D721Med (cell line): ENCODE results near the gene CRHR1.

Experiments
- DNase-seq: peaks from one replicate; pipeline ENCODE4 v3.0.0; 2011; ENCODE audit warnings: low spot score; ENCODE audit not compliant: insufficient read length
- FAIRE-seq: peaks from 2 replicates; lab custom pipeline; 2011; peaks lifted over from hg19 to GRCh38; lab: Jason Lieb, UNC
- TF ChIP-seq, protein P1 (sequence below): IDR thresholded peaks from 2 replicates; pipeline ENCODE4 v1.5.1; 2012; ENCODE audit warnings: mild to moderate bottlenecking, control low read depth; ENCODE audit not compliant: insufficient read depth; ENCODE audit errors: missing control alignments

The CRHR1 gene

DNA sequence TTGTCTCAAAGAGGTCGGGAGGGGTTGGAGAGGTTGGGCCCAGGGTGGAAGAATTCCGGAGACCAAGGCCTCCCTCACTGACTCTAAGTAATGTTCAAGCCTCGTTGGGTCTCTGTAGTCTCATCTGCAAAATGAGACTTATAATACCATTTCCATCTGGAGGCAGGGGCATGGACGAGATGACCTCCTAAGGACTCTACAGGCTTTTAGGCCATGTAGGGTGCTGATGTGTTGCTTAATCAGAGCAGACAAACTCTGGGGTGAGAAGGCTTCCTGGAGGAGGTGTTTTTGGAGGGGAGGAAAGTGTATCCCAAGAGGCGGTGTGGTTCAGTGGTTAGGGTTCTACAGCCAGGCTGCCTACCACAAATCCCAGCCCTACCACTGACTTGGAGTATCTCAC lies 63.6 kb downstream of the CRHR1 start:
- FAIRE-seq: no peak
- TF ChIP-seq, protein P1, sequence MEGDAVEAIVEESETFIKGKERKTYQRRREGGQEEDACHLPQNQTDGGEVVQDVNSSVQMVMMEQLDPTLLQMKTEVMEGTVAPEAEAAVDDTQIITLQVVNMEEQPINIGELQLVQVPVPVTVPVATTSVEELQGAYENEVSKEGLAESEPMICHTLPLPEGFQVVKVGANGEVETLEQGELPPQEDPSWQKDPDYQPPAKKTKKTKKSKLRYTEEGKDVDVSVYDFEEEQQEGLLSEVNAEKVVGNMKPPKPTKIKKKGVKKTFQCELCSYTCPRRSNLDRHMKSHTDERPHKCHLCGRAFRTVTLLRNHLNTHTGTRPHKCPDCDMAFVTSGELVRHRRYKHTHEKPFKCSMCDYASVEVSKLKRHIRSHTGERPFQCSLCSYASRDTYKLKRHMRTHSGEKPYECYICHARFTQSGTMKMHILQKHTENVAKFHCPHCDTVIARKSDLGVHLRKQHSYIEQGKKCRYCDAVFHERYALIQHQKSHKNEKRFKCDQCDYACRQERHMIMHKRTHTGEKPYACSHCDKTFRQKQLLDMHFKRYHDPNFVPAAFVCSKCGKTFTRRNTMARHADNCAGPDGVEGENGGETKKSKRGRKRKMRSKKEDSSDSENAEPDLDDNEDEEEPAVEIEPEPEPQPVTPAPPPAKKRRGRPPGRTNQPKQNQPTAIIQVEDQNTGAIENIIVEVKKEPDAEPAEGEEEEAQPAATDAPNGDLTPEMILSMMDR: no peak
- no peak for DNase-seq

DNA sequence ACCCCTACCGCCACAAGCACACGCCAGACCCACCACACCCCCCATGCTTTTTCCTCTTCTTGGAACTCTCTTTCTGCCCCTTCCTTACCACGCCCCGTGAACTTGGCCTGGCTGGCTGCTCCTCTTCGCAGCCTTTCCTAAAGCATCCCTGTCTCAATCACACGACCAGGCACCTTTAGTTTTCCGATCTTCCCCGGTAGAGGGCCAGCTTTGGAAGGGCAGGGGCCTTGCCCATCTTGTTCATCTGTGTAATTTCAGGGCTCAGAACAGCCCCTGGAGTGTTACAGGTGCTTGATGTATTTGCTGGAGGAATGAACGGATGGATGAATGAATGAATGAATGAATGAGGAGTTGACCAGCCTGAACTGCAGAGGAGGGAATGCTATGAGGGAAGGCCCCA lies 64.3 kb downstream of the CRHR1 start:
- FAIRE-seq (no peak), DNase-seq (no peak)
- TF ChIP-seq, protein P1: no peak

DNA sequence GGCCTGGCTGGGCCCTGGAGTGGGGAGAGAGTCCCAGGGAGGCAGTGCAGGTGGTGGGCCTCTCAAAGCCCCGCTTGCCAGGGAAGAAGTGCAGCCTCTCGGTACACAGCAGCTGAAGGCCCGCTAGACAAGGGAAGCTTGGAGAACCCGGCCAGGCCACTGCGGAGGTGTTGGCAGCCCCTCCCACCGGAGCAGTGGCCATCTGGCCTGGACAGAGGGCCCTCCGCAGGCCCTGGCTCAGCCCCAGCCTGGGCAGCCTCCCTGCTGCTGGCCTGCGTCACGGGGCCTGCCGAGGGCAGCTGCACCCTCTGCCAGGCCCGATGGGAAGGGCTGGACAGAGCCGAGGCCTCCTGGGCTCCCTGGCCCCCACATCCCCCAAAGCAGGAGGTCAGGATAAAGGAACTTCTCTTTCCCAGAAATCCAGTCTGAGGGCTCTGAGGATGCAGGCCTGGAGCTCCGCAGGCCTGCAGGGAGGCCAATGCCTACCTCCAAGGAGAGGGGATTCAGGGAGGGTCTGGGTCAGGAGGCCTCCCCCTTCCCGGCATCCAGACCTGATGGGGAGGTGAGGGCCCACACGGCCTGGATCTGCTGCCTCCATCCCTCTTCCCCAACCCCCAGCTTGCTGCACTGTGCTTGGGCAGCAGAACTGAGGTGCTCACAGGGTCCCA lies 64.9 kb downstream of the CRHR1 start:
- TF ChIP-seq, protein P1: no peak
- no peak for FAIRE-seq
- no peak for DNase-seq

DNA sequence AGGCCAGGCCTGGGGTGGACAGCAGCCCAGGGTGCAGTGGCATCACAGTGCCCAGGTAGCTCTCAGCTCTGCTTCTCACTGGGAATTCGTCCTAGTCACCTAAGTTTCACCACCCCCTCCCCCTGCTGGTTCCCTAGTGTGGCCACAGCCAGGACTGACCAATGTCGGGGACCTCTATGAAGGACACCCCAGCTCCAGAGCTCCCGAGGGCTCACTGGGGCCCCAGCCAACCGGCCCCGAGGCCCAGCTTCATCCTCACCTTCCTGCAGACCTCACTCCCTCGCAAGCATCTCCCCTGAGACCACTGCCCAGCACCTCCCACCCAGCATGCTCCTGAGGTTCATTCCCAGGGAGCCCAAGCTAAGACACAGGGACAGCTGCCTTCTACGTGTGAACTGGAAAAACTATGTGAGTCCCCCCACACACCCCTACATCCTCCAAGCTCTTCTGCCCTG lies 65.4 kb downstream of the CRHR1 start:
- TF ChIP-seq, protein P1: no peak
- DNase-seq: no peak
- FAIRE-seq: no peak

DNA sequence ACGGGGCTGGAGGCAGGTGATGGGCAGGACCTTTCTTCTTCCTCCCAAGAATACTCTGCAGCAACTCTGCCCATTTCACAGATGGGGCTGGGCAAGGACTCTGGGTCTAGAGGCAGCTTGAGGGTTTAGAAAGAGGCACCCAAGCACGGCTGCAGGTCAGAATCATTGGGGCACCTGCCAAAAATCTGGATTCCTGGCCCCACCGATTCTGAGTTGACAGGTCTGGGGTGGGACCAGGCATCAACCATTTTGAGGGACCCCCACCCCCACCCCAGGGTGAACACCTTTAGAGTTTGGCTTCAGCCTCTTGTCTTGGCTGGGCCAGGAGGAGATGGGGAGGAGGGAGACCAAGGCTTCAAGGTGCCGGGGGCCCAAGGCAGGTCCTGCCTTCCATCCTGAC lies 65.9 kb downstream of the CRHR1 start:
- TF ChIP-seq, protein P1: no peak
- FAIRE-seq (no peak), DNase-seq (no peak)

DNA sequence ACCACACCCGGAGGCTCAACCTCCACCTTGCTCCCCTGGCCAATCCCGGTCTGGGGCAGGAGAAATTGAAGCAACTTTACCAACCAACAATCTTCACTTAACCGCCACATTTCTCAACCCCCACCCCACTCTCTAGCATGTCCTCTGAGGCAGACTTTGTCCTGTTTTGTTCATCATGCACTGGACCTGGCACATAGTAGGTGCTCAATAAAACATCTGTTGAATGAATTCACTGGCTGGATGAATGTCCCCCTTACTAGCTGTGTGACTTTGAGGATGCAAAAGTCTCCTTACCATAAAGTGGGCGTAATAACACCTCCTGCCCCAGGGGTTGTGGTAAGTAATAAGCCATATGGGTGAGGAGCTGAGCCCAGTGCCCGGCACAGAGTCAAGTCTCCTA lies 66.3 kb downstream of the CRHR1 start:
- TF ChIP-seq, protein P1: no peak
- DNase-seq (no peak), FAIRE-seq (no peak)

DNA sequence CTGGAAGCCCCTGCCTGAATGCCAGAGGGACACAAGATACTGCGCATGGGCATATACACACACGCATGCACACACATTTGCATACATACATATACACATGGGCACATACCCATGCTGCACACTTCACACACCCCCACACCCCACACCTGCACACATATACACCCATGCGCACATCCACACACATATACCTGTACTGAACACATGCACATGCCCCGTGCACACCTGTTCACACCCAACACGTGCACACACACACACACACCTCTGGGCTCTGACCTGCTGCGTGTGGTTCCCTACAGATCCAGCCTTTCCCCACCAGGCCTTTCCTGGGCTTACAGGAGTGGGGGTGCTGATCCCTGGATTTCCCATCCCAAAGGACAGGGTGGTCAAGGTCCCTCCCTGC lies 66.9 kb downstream of the CRHR1 start:
- TF ChIP-seq, protein P1: no peak
- FAIRE-seq: no peak
- DNase-seq: no peak
